ENCODE data around the gene CFAP90. TPM values are rescaled to one million over a fixed set of nuclear protein-coding genes. Genes with fewer than 3 reads are reported as not detected.

Gene CFAP90
- total RNA-seq, 1 donor from 2014 or later = not detected

DNA sequence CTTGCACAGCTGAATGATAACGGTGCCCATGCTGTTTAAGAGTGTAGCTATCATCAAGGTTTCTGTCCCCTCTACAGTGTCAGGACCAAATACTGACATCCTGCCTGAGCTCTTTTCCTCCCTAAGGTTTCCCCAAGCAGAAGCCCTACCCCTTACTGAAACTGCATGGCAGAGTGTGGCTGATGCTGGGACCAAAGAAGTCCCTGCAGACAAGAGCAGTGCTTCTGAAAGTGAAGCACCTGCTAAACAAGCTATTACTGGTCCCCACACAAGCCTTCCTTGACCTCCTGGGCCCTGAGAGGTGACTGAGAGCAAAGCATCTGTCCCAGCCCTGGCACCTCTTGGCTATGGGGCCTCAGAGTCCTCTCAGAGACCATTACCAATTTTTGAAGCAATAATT, 56.1 kb downstream of the CFAP90 start:
- H4K20me1 ChIP-seq (ENCODE audit: low read depth) = no peaks in the 10 kb centered on the region
- peak overlapping the region; percentile 61 for H3K27ac Mint-ChIP-seq

DNA sequence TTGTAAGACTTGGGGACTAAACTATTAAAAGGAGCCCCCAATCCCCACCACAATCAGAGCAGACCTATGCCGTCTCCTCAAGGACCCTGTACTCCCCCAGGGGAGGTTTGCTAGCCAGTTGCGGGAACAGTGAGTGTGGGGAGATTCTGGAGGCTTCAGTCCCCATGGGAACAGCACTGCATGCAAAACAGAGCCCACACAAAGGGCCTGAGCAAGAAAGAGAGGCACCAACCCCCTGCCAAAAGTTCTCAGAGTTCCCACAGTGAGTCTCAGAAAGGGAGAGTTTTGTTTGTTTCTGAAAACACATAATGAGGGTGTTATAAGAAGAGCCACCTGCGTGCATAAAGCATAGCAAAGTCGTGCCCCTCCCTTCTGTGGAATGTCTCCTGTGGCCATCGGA, 56.6 kb downstream of the CFAP90 start:
- Histone ChIP-seq H3K79me2 (ENCODE audit: low read depth) (no peaks in the 10 kb centered on the region), H3K4me1 (peaks cover 24% of the 10 kb centered on the region), H3F3A (ENCODE audit: low read depth) (peaks cover 14% of the 10 kb centered on the region), H3K27me3 (no peaks in the 10 kb centered on the region), H4K20me1 (ENCODE audit: low read depth) (no peaks in the 10 kb centered on the region), H3K27ac (peak overlapping the region; percentile 80), H3K4me3 (no peak overlapping the region), H3K4me2 (peak overlapping the region; percentile 53), H3K9ac (no peak overlapping the region), H3K36me3 (no peaks in the 10 kb centered on the region), H3K9me3 (ENCODE audit: low read depth) (no peaks in the 10 kb centered on the region), H2AFZ (replicated peaks) (peak overlapping the region; percentile 68)
- H3K4me3 Mint-ChIP-seq = peak overlapping the region; percentile 22
- peaks cover 3% of the 10 kb centered on the region for H3K9me3 Mint-ChIP-seq
- peak; percentile 58 for DNase-seq (ENCODE audit: low spot score)
- TF ChIP-seq EZH2phosphoT487 (IDR thresholded peaks at IDR 0.05) = no peak
- no peak for TF ChIP-seq EZH2 (IDR thresholded peaks at IDR 0.05)
- TF ChIP-seq, protein P1, sequence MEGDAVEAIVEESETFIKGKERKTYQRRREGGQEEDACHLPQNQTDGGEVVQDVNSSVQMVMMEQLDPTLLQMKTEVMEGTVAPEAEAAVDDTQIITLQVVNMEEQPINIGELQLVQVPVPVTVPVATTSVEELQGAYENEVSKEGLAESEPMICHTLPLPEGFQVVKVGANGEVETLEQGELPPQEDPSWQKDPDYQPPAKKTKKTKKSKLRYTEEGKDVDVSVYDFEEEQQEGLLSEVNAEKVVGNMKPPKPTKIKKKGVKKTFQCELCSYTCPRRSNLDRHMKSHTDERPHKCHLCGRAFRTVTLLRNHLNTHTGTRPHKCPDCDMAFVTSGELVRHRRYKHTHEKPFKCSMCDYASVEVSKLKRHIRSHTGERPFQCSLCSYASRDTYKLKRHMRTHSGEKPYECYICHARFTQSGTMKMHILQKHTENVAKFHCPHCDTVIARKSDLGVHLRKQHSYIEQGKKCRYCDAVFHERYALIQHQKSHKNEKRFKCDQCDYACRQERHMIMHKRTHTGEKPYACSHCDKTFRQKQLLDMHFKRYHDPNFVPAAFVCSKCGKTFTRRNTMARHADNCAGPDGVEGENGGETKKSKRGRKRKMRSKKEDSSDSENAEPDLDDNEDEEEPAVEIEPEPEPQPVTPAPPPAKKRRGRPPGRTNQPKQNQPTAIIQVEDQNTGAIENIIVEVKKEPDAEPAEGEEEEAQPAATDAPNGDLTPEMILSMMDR (IDR thresholded peaks at IDR 0.05) = no peak
- H3K27ac Mint-ChIP-seq = peak overlapping the region; percentile 61
- H3K36me3 Mint-ChIP-seq = no peaks in the 10 kb centered on the region
- H3K27me3 Mint-ChIP-seq (ENCODE audit: insufficient read depth, low read depth) = peaks cover 9% of the 10 kb centered on the region
- H3K4me1 Mint-ChIP-seq = peaks cover 24% of the 10 kb centered on the region

More for the DNA sequence above, 56.1 kb downstream of the CFAP90 start:
- peaks cover 24% of the 10 kb centered on the region for H3K4me1 Mint-ChIP-seq
- peaks cover 7% of the 10 kb centered on the region for H3K27me3 Mint-ChIP-seq (ENCODE audit: insufficient read depth, low read depth)
- no peaks in the 10 kb centered on the region for H3K36me3 Mint-ChIP-seq
- H3K79me2 ChIP-seq (ENCODE audit: low read depth) = no peaks in the 10 kb centered on the region
- TF ChIP-seq EZH2 (IDR thresholded peaks at IDR 0.05) = no peak
- TF ChIP-seq, protein P1 (IDR thresholded peaks at IDR 0.05) = no peak
- no peak for TF ChIP-seq EZH2phosphoT487 (IDR thresholded peaks at IDR 0.05)
- H3K4me3 ChIP-seq = no peak overlapping the region
- peak overlapping the region; percentile 68 for H2AFZ ChIP-seq (replicated peaks)
- no peaks in the 10 kb centered on the region for H3K36me3 ChIP-seq
- H3K27me3 ChIP-seq = no peaks in the 10 kb centered on the region
- no peaks in the 10 kb centered on the region for H3K9me3 ChIP-seq (ENCODE audit: low read depth)
- peak overlapping the region; percentile 53 for H3K4me2 ChIP-seq
- H3K9ac ChIP-seq = no peak overlapping the region
- H3K27ac ChIP-seq = peak overlapping the region; percentile 83
- peaks cover 3% of the 10 kb centered on the region for H3K9me3 Mint-ChIP-seq
- peaks cover 14% of the 10 kb centered on the region for H3F3A ChIP-seq (ENCODE audit: low read depth)
- peak; percentile 10 for DNase-seq (ENCODE audit: low spot score)
- H3K4me3 Mint-ChIP-seq = peak overlapping the region; percentile 22
- H3K4me1 ChIP-seq = peaks cover 24% of the 10 kb centered on the region

DNA sequence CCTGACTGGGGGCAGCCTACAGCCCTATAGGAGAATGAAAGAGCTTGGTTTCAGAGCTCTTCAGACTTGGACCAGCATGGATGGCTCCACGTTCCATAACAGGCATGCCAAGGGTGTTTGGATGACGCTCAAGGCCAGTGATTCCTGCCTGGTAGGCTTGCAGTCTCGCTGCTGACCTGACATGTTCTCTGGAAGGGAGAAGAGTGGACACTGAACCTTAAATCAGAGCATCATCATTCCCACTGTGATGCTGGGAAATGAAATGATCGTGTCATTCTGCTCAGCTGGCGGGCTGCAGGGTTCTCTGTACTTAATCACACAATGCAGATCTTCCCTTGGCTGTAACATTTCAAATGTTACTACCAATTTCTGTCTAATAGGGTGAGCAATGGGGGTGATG, 57.0 kb downstream of the CFAP90 start:
- no peaks in the 10 kb centered on the region for H3K36me3 ChIP-seq
- Mint-ChIP-seq H3K9me3 (no peaks in the 10 kb centered on the region), H3K4me1 (peaks cover 24% of the 10 kb centered on the region), H3K4me3 (no peak overlapping the region), H3K27me3 (ENCODE audit: insufficient read depth, low read depth) (peaks cover 9% of the 10 kb centered on the region), H3K36me3 (no peaks in the 10 kb centered on the region), H3K27ac (peak overlapping the region; percentile 61)
- H4K20me1 ChIP-seq (ENCODE audit: low read depth) = no peaks in the 10 kb centered on the region
- peak overlapping the region; percentile 53 for H3K4me2 ChIP-seq
- peaks cover 14% of the 10 kb centered on the region for H3F3A ChIP-seq (ENCODE audit: low read depth)
- no peak overlapping the region for H3K9ac ChIP-seq
- H3K27me3 ChIP-seq = no peaks in the 10 kb centered on the region
- H3K4me3 ChIP-seq = no peak overlapping the region
- no peaks in the 10 kb centered on the region for H3K79me2 ChIP-seq (ENCODE audit: low read depth)
- no peaks in the 10 kb centered on the region for H3K9me3 ChIP-seq (ENCODE audit: low read depth)
- H2AFZ ChIP-seq (replicated peaks) = peak overlapping the region; percentile 68
- DNase-seq (ENCODE audit: low spot score) = no peak
- TF ChIP-seq, protein P1 (IDR thresholded peaks at IDR 0.05) = no peak
- no peak for TF ChIP-seq EZH2phosphoT487 (IDR thresholded peaks at IDR 0.05)
- H3K27ac ChIP-seq = peak overlapping the region; percentile 80
- peaks cover 24% of the 10 kb centered on the region for H3K4me1 ChIP-seq

Data from neural progenitor cell (in vitro differentiated cells).